Uterus (tissue), 4 donors: ENCODE data around the gene FCN3. TPM values are rescaled to one million over a fixed set of nuclear protein-coding genes. Genes with fewer than 3 reads are reported as not detected.
A peak's percentile ranks its signal among the peaks of the same experiment; 100 is the strongest.

ENCODE experiments used
- DNase-seq, 2 donors: peaks; one replicate each; pipeline ENCODE4 v3.0.0-alpha.2; 2019 to 2020
- H3K27ac ChIP-seq, 2 donors: fragments of 200-600 bp; sonication (generic); 1 replicate in 1 of 2; 2 replicates in 1 of 2; pipeline ENCODE4 v1.5.1; 2016 to 2018
- H3K27me3 ChIP-seq, 2 donors: fragments of 200-600 bp; sonication (generic); one replicate each; pipeline ENCODE4 v1.5.1; 2018 to 2019; ENCODE audit warnings: control low read depth in 1 of 2
- H3K36me3 ChIP-seq, 2 donors: fragments of 200-600 bp; sonication (generic); one replicate each; pipeline ENCODE4 v1.5.1; 2019; ENCODE audit warnings: control low read depth in 1 of 2
- H3K4me1 ChIP-seq, 2 donors: fragments of 200-600 bp; sonication (generic); one replicate each; pipeline ENCODE4 v1.5.1; 2018 to 2019; ENCODE audit warnings: control low read depth in 1 of 2
- H3K4me3 ChIP-seq, 2 donors: fragments of 200-600 bp; sonication (generic); 1 replicate in 1 of 2; 2 replicates in 1 of 2; pipeline ENCODE4 v1.5.1; 2018 to 2019; ENCODE audit warnings: mild to moderate bottlenecking in 1 of 2
- H3K9me3 ChIP-seq, 2 donors: fragments of 200-600 bp; sonication (generic); one replicate each; pipeline ENCODE4 v1.5.1; 2019; ENCODE audit warnings: control low read depth in 1 of 2
- POLR2A ChIP-seq, 2 donors: fragments of 450-650 bp; IDR thresholded peaks; one replicate each; pipeline ENCODE4 v1.6.1; 2016; ENCODE audit warnings: antibody characterized with exemption in 2 of 2, mild to moderate bottlenecking in 1 of 2, moderate library complexity in 1 of 2
- intact Hi-C: fragments of 100-400 bp; cut with DNase I; formaldehyde crosslinking; loops from one replicate; pipeline ENCODE4 v1.15.1; 2023; ENCODE audit warnings: low total_unique reads
- total RNA-seq, 4 donors: library from RNA; depleted of rRNA in 3 of 4; stranded (reverse); fragments of >200 nt in 3 of 4; gene quantifications; one replicate each; pipeline versions ENCODE4 v1.1.0 to v1.2.4, GENCODE V29; 2014 to 2023
- TF ChIP-seq, protein P1 (sequence below), 4 experiments: fragments of 200-600 bp in 2 of 4; fragments of 450-650 bp in 2 of 4; sonication (generic) in 2 of 4; IDR thresholded peaks; one replicate each; pipeline ENCODE4 v1.5.1; 2016 to 2019; ENCODE audit warnings: antibody characterized with exemption in 4 of 4, mild to moderate bottlenecking in 2 of 4, moderate library complexity in 1 of 4
- donor health status: DM: yes; HTN: yes; CAD: no.

FCN3 gene
- total RNA-seq, 4 donors from 2014 or later: 2.1 to 4.7 (median 2.4) TPM; not detected in 1

DNA sequence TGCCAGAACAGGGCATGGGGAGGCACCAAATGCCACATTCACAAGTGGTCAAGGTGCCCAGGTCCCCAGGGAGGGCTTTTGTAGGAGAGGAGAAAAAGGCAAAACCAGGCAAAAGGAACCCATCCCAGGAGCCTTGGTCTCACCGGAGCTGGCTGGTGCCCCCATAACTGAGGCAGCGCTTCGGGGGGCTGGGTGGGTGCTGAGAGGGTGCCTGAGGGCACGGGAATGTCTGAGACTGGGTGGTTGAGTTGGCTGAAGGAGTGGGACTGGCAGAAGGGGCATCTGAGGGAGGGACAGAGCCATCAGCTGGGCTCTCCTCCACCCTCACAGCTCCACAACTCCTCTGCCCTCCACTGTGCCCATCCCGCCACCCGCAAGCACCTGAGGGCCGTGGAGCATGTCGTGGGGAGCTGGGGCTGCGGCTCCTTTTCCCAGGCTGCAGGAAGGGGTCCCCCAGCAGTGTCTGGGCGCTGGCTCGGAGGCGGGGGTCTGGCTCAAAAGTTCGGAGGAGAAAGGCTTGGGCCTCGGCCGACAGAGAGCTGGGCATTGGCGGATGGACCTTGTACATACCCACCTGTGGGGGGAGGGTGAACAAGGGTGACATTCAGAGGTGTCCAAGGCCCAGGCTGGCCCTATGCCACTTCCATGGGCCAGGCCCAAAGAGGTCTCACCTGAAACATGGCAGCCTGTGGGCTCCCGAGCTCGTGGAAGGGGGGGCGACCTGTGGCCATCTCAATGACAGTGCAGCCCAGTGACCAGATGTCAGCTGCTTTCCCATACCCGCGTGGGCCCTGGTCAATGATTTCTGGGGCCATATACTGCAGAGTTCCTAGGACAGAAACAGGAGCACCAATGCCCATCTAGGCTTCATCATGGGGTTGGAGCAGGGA is 16.3 kb downstream of the FCN3 start:
- intact Hi-C loops: loop anchor here (5.0 kb wide), 1 partner anchor 34 kb away; the partner anchor contains the start of gene GPR3
- Histone ChIP-seq H3K27ac (no peak overlapping the region), H3K9me3 (no peaks in the 10 kb centered on the region), H3K27me3 (no peaks in the 10 kb centered on the region), H3K36me3 (no peaks in the 10 kb centered on the region), H3K4me3 (no peak overlapping the region), H3K4me1 (no peaks in the 10 kb centered on the region)
- peak in 1 of 2 donors; percentile 8 for TF ChIP-seq POLR2A (IDR thresholded peaks at IDR 0.05)
- TF ChIP-seq, protein P1, sequence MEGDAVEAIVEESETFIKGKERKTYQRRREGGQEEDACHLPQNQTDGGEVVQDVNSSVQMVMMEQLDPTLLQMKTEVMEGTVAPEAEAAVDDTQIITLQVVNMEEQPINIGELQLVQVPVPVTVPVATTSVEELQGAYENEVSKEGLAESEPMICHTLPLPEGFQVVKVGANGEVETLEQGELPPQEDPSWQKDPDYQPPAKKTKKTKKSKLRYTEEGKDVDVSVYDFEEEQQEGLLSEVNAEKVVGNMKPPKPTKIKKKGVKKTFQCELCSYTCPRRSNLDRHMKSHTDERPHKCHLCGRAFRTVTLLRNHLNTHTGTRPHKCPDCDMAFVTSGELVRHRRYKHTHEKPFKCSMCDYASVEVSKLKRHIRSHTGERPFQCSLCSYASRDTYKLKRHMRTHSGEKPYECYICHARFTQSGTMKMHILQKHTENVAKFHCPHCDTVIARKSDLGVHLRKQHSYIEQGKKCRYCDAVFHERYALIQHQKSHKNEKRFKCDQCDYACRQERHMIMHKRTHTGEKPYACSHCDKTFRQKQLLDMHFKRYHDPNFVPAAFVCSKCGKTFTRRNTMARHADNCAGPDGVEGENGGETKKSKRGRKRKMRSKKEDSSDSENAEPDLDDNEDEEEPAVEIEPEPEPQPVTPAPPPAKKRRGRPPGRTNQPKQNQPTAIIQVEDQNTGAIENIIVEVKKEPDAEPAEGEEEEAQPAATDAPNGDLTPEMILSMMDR (IDR thresholded peaks at IDR 0.05): no peak
- DNase-seq: no peak

DNA sequence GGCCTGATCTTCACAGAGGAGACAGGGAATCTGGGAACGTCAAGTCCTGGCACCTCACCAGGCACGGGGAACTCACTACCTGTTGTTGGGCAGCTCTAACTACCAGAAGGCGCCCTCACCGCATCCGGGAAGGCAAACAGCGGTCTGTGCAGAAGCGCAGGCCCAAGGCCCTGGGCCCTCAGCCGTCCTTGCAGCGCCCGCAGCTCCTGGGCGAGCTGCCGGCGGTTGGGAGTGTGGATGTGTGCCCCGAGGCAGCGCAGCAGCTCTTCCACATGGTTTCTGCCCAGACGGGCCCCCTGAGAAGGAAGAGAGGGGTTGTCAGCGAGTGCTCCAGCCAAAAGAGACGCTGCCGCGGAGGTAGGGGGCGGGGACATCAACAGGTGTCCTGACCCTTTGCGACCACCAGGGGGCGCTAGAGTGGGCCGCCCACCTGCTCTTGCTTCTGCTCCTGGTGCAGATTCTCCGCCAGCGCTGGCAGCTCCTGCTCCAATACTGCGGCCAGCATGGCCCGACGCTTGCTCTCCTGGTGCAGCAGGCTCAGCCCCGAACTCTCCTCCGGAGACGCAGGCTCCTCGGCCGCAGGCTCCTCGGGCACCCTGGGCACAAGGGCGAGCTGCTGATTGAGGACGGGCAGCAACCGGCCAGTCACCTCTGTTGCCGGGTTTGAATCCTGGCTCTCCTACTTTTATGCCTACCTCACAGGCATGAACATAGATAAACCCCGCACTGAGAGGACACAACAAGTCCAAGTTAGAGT is 17.2 kb downstream of the FCN3 start:
- no peak overlapping the region for H3K4me3 ChIP-seq
- DNase-seq: peak; percentile 74 to 77
- H3K27ac ChIP-seq: no peak overlapping the region
- no peaks in the 10 kb centered on the region for H3K27me3 ChIP-seq
- no peaks in the 10 kb centered on the region for H3K9me3 ChIP-seq
- TF ChIP-seq, protein P1 (IDR thresholded peaks at IDR 0.05): peak; percentile 94 to 97 (median 96)
- TF ChIP-seq POLR2A (IDR thresholded peaks at IDR 0.05): peak in 1 of 2 donors; percentile 19
- H3K4me1 ChIP-seq: no peaks in the 10 kb centered on the region
- intact Hi-C loops: loop anchor here (5.0 kb wide), 1 partner anchor 35 kb away; the partner anchor contains the start of gene GPR3
- no peaks in the 10 kb centered on the region for H3K36me3 ChIP-seq

- Histone ChIP-seq H3K4me3 (no peak overlapping the region), H3K27ac (no peak overlapping the region), H3K9me3 (no peaks in the 10 kb centered on the region), H3K27me3 (no peaks in the 10 kb centered on the region), H3K36me3 (no peaks in the 10 kb centered on the region), H3K4me1 (no peaks in the 10 kb centered on the region)
- DNase-seq: no peak
- no peak for TF ChIP-seq POLR2A (IDR thresholded peaks at IDR 0.05)
- TF ChIP-seq, protein P1 (IDR thresholded peaks at IDR 0.05): no peak
- intact Hi-C loops: loop anchor here (5.0 kb wide), 1 partner anchor 36 kb away; the partner anchor contains the start of gene GPR3
Measured at GRCh38 chr1:27356619-27357280, 17.9 kb downstream of the FCN3 start.

DNA sequence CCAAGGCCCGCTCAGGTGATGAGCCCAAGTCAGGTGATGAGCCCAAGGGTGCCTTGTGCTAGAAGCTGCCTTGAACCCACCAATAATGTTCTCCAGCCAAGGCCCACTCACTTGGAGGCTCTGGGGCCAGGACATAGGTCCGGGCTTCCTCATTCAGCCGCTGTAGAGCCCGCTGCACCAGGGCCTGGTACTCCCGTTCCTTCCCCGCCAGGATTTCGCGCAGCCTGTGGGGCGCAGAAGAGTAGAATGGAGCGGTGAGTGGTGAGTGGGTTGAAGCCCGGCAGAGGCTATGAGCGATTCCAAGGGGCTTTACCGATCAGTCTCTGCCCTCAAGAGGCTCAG is 18.4 kb downstream of the FCN3 start:
- TF ChIP-seq, protein P1 (IDR thresholded peaks at IDR 0.05): no peak
- no peak for TF ChIP-seq POLR2A (IDR thresholded peaks at IDR 0.05)
- DNase-seq: no peak
- intact Hi-C loops: loop anchor here (5.0 kb wide), 1 partner anchor 36 kb away; the partner anchor contains the start of gene GPR3
- H3K4me3 ChIP-seq: no peak overlapping the region
- H3K27me3 ChIP-seq: no peaks in the 10 kb centered on the region
- H3K27ac ChIP-seq: no peak overlapping the region
- no peaks in the 10 kb centered on the region for H3K9me3 ChIP-seq
- H3K36me3 ChIP-seq: no peaks in the 10 kb centered on the region
- H3K4me1 ChIP-seq: no peaks in the 10 kb centered on the region
